RPMI8226 (cell line): ENCODE data around the gene PPP1R10.
A peak's percentile ranks its signal among the peaks of the same experiment; 100 is the strongest.

Experiments used
- DNase-seq: peaks from one replicate; pipeline ENCODE4 v3.0.0-alpha.2; 2015

Gene PPP1R10

GRCh38 chr6:30618270-30618797, 1.3 kb upstream of the PPP1R10 start:
- peak; percentile 20 for DNase-seq

GRCh38 chr6:30617565-30618269, 674 bp upstream of the PPP1R10 start, which contains the start of gene MRPS18B:
TSS of gene MRPS18B (plus strand) at chr6:30617840. CDS start at chr6:30617866, 26 bp downstream.
- peak; percentile 99 for DNase-seq

- DNase-seq = peak; percentile 47
Observed at GRCh38 chr6:30615958-30616810, 859 bp downstream of the PPP1R10 start.

- peak; percentile 60 for DNase-seq
Observed at GRCh38 chr6:30615219-30615957, 1.7 kb downstream of the PPP1R10 start.

GRCh38 chr6:30614843-30615218, 2.2 kb downstream of the PPP1R10 start:
- DNase-seq = peak; percentile 98

GRCh38 chr6:30614044-30614842, 2.8 kb downstream of the PPP1R10 start:
- no peak for DNase-seq

- no peak for DNase-seq
Observed at GRCh38 chr6:30613251-30614043, 3.6 kb downstream of the PPP1R10 start.

GRCh38 chr6:30612687-30613248, 4.3 kb downstream of the PPP1R10 start:
- no peak for DNase-seq

- DNase-seq = no peak
Observed at GRCh38 chr6:30612213-30612612, 4.8 kb downstream of the PPP1R10 start.

- DNase-seq = no peak
Observed at GRCh38 chr6:30611856-30612194, 5.2 kb downstream of the PPP1R10 start.

- DNase-seq = no peak
Observed at GRCh38 chr6:30611150-30611855, 5.7 kb downstream of the PPP1R10 start.

GRCh38 chr6:30610065-30610464, 7.0 kb downstream of the PPP1R10 start:
- DNase-seq = no peak

GRCh38 chr6:30603961-30604360, 13.1 kb downstream of the PPP1R10 start:
- DNase-seq = no peak

- no peak for DNase-seq
Observed at GRCh38 chr6:30601815-30602641, 15.0 kb downstream of the PPP1R10 start.

- peak; percentile 10 for DNase-seq
Observed at GRCh38 chr6:30601436-30601814, 15.6 kb downstream of the PPP1R10 start.

- DNase-seq = no peak
Observed at GRCh38 chr6:30600451-30600961, 16.5 kb downstream of the PPP1R10 start.

GRCh38 chr6:30599625-30600324, 17.3 kb downstream of the PPP1R10 start:
- DNase-seq = no peak

- no peak for DNase-seq
Observed at GRCh38 chr6:30598912-30599624, 18.0 kb downstream of the PPP1R10 start.
